Mucosa of descending colon (tissue), 3 donors: ENCODE data around the gene BMP6. TPM values are rescaled to one million over a fixed set of nuclear protein-coding genes. Genes with fewer than 3 reads are reported as not detected.

ENCODE experiments used
- ATAC-seq: fragments of 200-7000 bp; cut with Tn5 transposase; one replicate; pipeline ENCODE4 v1.9.1; 2020; ENCODE audit warnings: mild to moderate bottlenecking, moderate library complexity
- DNase-seq, 3 donors: peaks; one replicate each; pipeline ENCODE4 v3.0.0-alpha.2; 2020
- H3K36me3 ChIP-seq: fragments of 200-600 bp; one replicate; pipeline ENCODE4 v1.8.0; 2021; ENCODE audit warnings: low read depth, mild to moderate bottlenecking
- H3K4me1 ChIP-seq: fragments of 200-600 bp; one replicate; pipeline ENCODE4 v1.8.0; 2021; ENCODE audit warnings: low read depth, mild to moderate bottlenecking
- H3K4me3 ChIP-seq: fragments of 200-600 bp; one replicate; pipeline ENCODE4 v1.8.0; 2021; ENCODE audit warnings: mild to moderate bottlenecking
- H3K9me3 ChIP-seq: fragments of 200-600 bp; one replicate; pipeline ENCODE4 v1.8.0; 2021; ENCODE audit warnings: mild to moderate bottlenecking
- intact Hi-C, 2 donors: fragments of 100-400 bp; cut with DNase I in 1 of 2; cut with micrococcal nuclease in 1 of 2; formaldehyde crosslinking; loops; one replicate each; pipeline versions ENCODE4 v1.11.0 to v1.11.1; 2022; cut with DNase I, micrococcal nuclease
- total RNA-seq, 3 donors: library from RNA; stranded (reverse); fragmentation: NEBNext Ultra II Directional in 2 of 3; extraction: Animal tissue kit (Norgen Biotek cat#: 25700) in 2 of 3; gene quantifications; one replicate each; pipeline versions ENCODE4 v1.2.1 to v1.2.4, GENCODE V29; 2021 to 2023
- TF ChIP-seq, protein P1 (sequence below): fragments of 200-600 bp; IDR thresholded peaks from one replicate; pipeline ENCODE4 v1.8.0; 2022; ENCODE audit warnings: antibody characterized with exemption, mild to moderate bottlenecking
- donor health status: DM: no; HTN: no; CAD: no; lungs with moderate emphysema.
- donor health status: DM: no; HTN: no; CAD: no.
- donor health status: DM: no; HTN: yes; CAD: no.

BMP6 gene
- total RNA-seq, 3 donors from 2014 or later, result 0.55 to 1.9 (median 0.98) TPM

DNA sequence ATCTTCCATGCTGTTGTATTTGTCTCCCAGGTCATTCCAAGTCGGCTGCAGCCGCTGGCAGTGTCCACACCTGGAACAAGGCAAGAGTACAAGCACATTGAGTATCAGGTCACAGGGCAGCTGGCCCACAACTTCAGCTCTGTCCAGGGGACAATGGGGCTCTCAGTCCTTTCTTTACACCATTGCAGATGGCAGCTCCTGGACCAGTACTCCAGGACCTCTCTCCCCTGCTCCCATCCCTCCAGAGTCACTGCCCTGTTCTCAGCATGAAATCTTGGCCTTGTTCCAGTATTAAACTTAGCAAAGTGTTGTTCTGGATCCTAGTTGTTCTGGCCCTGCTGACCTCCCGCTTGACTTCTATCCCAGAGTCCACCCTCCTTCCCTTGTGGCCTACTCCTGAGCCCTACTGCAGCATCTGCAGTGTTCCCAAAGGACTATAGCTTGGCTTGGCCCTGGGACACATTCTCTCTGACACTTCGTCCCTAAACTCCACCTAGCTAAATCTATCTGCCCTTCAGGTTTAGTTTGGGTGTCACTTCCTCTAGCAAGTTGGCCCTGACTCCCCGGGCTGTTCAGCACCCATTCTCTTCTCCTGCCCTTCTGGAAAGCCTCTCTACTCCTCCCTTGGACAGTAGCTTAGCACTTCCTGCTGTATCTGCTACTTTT is 178.9 kb downstream of the BMP6 start:
- ATAC-seq (no peak), DNase-seq (no peak)
- intact Hi-C loops, result no loop called here
- no peak overlapping the region for H3K4me3 ChIP-seq
- TF ChIP-seq, protein P1, sequence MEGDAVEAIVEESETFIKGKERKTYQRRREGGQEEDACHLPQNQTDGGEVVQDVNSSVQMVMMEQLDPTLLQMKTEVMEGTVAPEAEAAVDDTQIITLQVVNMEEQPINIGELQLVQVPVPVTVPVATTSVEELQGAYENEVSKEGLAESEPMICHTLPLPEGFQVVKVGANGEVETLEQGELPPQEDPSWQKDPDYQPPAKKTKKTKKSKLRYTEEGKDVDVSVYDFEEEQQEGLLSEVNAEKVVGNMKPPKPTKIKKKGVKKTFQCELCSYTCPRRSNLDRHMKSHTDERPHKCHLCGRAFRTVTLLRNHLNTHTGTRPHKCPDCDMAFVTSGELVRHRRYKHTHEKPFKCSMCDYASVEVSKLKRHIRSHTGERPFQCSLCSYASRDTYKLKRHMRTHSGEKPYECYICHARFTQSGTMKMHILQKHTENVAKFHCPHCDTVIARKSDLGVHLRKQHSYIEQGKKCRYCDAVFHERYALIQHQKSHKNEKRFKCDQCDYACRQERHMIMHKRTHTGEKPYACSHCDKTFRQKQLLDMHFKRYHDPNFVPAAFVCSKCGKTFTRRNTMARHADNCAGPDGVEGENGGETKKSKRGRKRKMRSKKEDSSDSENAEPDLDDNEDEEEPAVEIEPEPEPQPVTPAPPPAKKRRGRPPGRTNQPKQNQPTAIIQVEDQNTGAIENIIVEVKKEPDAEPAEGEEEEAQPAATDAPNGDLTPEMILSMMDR, result no peak
- no peaks in the 10 kb centered on the region for H3K36me3 ChIP-seq
- H3K9me3 ChIP-seq, result no peaks in the 10 kb centered on the region
- H3K4me1 ChIP-seq, result peaks cover 14% of the 10 kb centered on the region

- Histone ChIP-seq H3K36me3 (no peaks in the 10 kb centered on the region), H3K4me1 (peaks cover 14% of the 10 kb centered on the region), H3K9me3 (no peaks in the 10 kb centered on the region), H3K4me3 (no peak overlapping the region)
- TF ChIP-seq, protein P1, result no peak
- intact Hi-C loops, result no loop called here
- DNase-seq (no peak), ATAC-seq (no peak)
These were observed 179.5 kb downstream of the BMP6 start for GRCh38 chr6:7905416-7905815.

- TF ChIP-seq, protein P1, result no peak
- Histone ChIP-seq H3K4me1 (peaks cover 6% of the 10 kb centered on the region), H3K9me3 (no peaks in the 10 kb centered on the region), H3K4me3 (no peak overlapping the region), H3K36me3 (no peaks in the 10 kb centered on the region)
- no peak for DNase-seq
- no peak for ATAC-seq
- intact Hi-C loops, result no loop called here
These were observed 180.8 kb downstream of the BMP6 start for GRCh38 chr6:7906741-7907140.

DNA sequence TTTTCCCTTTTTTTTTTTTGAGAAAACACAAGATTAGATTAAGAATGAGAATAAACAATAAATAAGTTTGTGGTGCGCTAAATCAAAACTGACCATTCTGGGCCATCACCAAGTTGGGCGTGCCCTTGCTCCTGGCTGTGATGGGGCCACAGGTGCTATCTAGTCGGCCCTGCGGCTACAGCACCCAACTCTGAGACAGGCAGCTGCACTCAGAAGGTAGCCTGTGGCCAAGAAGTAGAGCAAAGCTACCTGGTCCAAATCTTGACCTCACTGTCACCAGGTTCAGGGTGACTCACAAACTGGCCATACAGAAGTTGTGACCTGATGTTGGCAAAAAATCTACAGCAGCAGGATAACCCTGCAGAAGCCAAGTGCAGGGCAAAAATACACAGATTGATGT is 181.3 kb downstream of the BMP6 start:
- intact Hi-C loops, result no loop called here
- no peaks in the 10 kb centered on the region for H3K9me3 ChIP-seq
- no peak overlapping the region for H3K4me3 ChIP-seq
- ATAC-seq (no peak), DNase-seq (no peak)
- H3K4me1 ChIP-seq, result peaks cover 6% of the 10 kb centered on the region
- H3K36me3 ChIP-seq, result no peaks in the 10 kb centered on the region
- TF ChIP-seq, protein P1, result no peak

DNA sequence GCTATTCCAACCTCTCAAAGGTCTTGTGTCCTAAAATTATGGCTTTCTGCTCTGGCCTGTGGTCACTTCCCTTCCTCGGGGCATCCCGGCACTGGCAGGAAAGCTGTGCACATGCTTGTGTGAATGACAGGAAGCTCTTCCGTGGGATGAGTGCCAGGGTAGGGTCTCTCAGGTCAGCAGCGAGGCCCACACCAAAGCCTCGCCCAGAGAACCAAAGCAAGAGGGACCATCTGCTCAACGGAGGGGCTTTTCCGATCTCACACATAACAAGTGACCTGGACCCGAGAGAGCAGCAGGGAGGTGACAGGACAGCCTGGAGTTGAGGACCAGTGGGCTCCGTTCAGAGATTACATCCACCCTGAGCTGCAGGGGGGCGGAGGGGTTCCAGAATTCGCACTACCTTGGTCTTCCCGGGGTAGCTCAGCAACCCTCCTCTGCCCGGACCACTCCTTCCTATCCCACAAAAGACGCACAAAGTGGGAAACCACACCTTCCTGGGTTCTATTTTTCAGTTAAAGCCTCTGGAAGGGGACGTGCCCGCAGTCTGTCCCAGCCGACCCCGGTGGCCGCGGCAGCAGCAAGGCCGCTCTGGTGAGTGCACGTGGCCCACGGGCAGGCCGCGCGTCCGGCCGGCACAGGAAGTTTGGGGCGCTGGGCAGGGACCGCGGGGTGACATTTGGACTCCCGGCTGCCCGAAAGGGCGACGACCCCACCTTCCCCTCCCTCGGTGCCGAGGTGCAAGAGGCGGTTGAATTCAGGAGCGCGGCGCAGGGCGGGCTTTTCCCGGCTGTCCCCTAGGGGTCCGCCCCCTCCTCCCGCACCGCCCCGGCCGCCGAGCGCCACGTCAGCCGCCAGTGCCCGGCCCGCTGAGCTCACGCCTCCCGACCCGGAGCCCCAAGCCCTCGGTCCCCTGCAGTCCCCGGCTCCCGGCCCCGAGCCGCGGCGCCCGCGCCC is 183.7 kb downstream of the BMP6 start:
- DNase-seq, result peak; percentile 54 to 81 (median 79)
- ATAC-seq, result peak; percentile 67

More for the DNA sequence above, 183.7 kb downstream of the BMP6 start:
- intact Hi-C loops, result no loop called here
- Histone ChIP-seq H3K4me3 (peak overlapping the region; percentile 63), H3K4me1 (peaks cover 6% of the 10 kb centered on the region), H3K36me3 (no peaks in the 10 kb centered on the region), H3K9me3 (no peaks in the 10 kb centered on the region)
- TF ChIP-seq, protein P1, result no peak
